Neural cell (in vitro differentiated cells): ENCODE data around the gene IL15RA.

ENCODE experiments used
- CTCF ChIP-seq: fragments of 450-650 bp; IDR thresholded peaks from 2 replicates; pipeline ENCODE4 v1.5.1; 2014; ENCODE audit warnings: antibody characterized with exemption, mild to moderate bottlenecking, moderate library complexity; ENCODE audit not compliant: poor library complexity, severe bottlenecking
- EP300 ChIP-seq: fragments of 450-650 bp; conservative IDR thresholded peaks from 2 replicates; pipeline ENCODE4 v1.6.1; 2014; ENCODE audit warnings: antibody characterized with exemption, mild to moderate bottlenecking, moderate library complexity; ENCODE audit not compliant: poor library complexity, severe bottlenecking

- no peak for TF ChIP-seq CTCF
- TF ChIP-seq EP300, result no peak
Measured at GRCh38 chr10:5918763-5919162, 58.6 kb downstream of the IL15RA start.
